Heart left ventricle (tissue), 13 donors: Measurements from ENCODE around the gene CRIM1.

Experiments
- POLR2A ChIP-seq, 2 donors: fragments of 450-650 bp; IDR thresholded peaks; one replicate each; pipeline ENCODE4 v1.6.1; 2017; ENCODE audit warnings: antibody characterized with exemption in 2 of 2, mild to moderate bottlenecking in 2 of 2, moderate library complexity in 2 of 2
- TF ChIP-seq, protein P1 (sequence below), 12 donors: fragments of 200-600 bp; sonication (generic) in 4 of 12; IDR thresholded peaks; one replicate each; pipeline versions ENCODE4 v1.5.0 to v1.8.0; 2018 to 2022; ENCODE audit warnings: antibody characterized with exemption in 12 of 12, mild to moderate bottlenecking in 5 of 12
- donor health status: ischemic (EF 13 %, LVEDD 7.1; RV severe dilation, severe dysfunction).
- donor health status: DM: no; HTN: yes; CAD: no.
- donor health status: DM: no; HTN: no; CAD: no.
- donor health status: ischemic (EF 25% LVEDD 6.9; RV normal size, moderate dysfunction).
- donor health status: ischemic (EF 25% LVEDD 5.7; RV mildly dilated, moderate dysfunction).
- donor health status: ischemic (EF 35%, LVEDD 5.7; RV mildly dilated, moderate dysfunction).
- donor health status: nonischemic (EF 11% LVEDD 7.7; RV severe dilation, severe dysfunction).
- donor health status: DM: yes; HTN: yes; CAD: no.
- donor health status: PGD.
- donor health status: ischemic (EF 29% LVEDD 5.4; RV normal size, mild dysfunction).
- donor health status: nonischemic (EF 23%, LVEDD 6.1; RV moderate dilation, normal function).

DNA sequence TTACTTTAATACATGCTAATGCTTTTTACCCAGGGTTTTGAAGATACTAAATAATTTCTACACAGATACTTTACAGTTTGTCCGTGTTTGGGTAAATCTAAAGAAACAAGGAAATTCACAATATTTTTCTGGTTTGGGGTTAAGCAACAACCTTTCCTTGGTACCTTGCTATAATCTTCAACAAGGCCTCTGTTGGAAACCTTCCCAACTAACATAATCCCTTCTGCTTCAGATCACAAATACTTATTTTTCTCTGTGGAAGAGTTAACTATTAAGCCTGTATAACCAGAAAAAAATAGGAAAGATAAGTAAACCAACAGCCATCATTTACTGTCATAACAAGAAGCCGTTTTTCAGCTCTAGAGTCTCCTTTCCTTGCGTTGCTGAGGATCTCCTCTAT, 227.4 kb downstream of the CRIM1 start:
- TF ChIP-seq, protein P1, sequence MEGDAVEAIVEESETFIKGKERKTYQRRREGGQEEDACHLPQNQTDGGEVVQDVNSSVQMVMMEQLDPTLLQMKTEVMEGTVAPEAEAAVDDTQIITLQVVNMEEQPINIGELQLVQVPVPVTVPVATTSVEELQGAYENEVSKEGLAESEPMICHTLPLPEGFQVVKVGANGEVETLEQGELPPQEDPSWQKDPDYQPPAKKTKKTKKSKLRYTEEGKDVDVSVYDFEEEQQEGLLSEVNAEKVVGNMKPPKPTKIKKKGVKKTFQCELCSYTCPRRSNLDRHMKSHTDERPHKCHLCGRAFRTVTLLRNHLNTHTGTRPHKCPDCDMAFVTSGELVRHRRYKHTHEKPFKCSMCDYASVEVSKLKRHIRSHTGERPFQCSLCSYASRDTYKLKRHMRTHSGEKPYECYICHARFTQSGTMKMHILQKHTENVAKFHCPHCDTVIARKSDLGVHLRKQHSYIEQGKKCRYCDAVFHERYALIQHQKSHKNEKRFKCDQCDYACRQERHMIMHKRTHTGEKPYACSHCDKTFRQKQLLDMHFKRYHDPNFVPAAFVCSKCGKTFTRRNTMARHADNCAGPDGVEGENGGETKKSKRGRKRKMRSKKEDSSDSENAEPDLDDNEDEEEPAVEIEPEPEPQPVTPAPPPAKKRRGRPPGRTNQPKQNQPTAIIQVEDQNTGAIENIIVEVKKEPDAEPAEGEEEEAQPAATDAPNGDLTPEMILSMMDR (IDR thresholded peaks at IDR 0.05) = no peak
- no peak for TF ChIP-seq POLR2A (IDR thresholded peaks at IDR 0.05)
